ENCODE results near the gene DPF3.

DPF3 gene

GRCh38 chr14:72792051-72792788 is 101.7 kb downstream of the DPF3 start:
- no peak for DNase-seq

GRCh38 chr14:72790887-72791566 is 102.9 kb downstream of the DPF3 start:
- no peak for DNase-seq

- DNase-seq, result no peak
Observed at GRCh38 chr14:72788972-72789728, 104.8 kb downstream of the DPF3 start.

GRCh38 chr14:72788255-72788654 is 105.6 kb downstream of the DPF3 start:
- DNase-seq, result no peak

GRCh38 chr14:72787841-72788240 is 106.1 kb downstream of the DPF3 start:
- no peak for DNase-seq

GRCh38 chr14:72786378-72787350 is 107.2 kb downstream of the DPF3 start:
- no peak for DNase-seq

- no peak for DNase-seq
Observed at GRCh38 chr14:72783741-72784140, 110.2 kb downstream of the DPF3 start.

GRCh38 chr14:72782817-72783216 is 111.1 kb downstream of the DPF3 start:
- no peak for DNase-seq

GRCh38 chr14:72781561-72782508 is 112.1 kb downstream of the DPF3 start:
- no peak for DNase-seq

- no peak for DNase-seq
Observed at GRCh38 chr14:72780751-72781150, 113.2 kb downstream of the DPF3 start.

GRCh38 chr14:72779679-72780078 is 114.2 kb downstream of the DPF3 start:
- no peak for DNase-seq

- DNase-seq, result no peak
Observed at GRCh38 chr14:72777636-72778035, 116.3 kb downstream of the DPF3 start.

GRCh38 chr14:72776701-72777261 is 117.1 kb downstream of the DPF3 start:
- no peak for DNase-seq

- no peak for DNase-seq
Observed at GRCh38 chr14:72775923-72776554, 117.9 kb downstream of the DPF3 start.

GRCh38 chr14:72774894-72775620 is 118.8 kb downstream of the DPF3 start:
- DNase-seq, result no peak

- DNase-seq, result no peak
Observed at GRCh38 chr14:72774141-72774540, 119.8 kb downstream of the DPF3 start.

- DNase-seq, result no peak
Observed at GRCh38 chr14:72771561-72771960, 122.3 kb downstream of the DPF3 start.

- DNase-seq, result no peak
Observed at GRCh38 chr14:72766296-72766695, 127.6 kb downstream of the DPF3 start.

- DNase-seq, result no peak
Observed at GRCh38 chr14:72763892-72764291, 130.0 kb downstream of the DPF3 start.

- DNase-seq, result no peak
Observed at GRCh38 chr14:72759670-72760069, 134.2 kb downstream of the DPF3 start.

All from SIG-M5 (cell line).